Measurements from ENCODE around the gene DENR. TPM values are rescaled to one million over a fixed set of nuclear protein-coding genes. Genes with fewer than 3 reads are reported as not detected.

Gene DENR
- total and polyA plus RNA-seq, 2 of the 13 experiments (the other 11 are each of a cell fraction or from before 2014, with no cell fraction given): 30.0 to 59.1 TPM

DNA sequence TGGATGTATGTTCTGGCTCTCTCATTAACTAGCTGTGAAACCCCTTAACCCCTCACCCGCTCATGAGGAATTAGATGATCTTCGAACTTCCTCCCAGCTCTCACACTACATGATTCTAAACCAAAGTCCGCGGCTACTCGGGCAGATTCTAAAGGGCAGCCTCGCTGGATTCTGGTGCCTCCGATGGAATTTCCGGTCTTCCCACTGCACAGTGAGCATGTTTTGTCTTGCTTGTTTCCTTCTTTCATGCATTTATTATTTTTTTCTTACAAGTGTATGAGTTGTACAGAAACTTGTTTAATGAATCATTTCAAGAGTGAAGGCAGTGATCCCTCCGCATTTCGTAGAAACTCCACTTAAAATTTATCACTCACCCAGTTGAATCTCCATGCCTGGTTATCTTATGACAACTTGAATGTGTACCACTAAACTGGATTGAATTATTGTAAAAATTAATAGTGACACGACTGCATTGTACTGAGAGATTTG, 31.5 kb upstream of the DENR start (continued):
- TF ChIP-seq, protein P1, sequence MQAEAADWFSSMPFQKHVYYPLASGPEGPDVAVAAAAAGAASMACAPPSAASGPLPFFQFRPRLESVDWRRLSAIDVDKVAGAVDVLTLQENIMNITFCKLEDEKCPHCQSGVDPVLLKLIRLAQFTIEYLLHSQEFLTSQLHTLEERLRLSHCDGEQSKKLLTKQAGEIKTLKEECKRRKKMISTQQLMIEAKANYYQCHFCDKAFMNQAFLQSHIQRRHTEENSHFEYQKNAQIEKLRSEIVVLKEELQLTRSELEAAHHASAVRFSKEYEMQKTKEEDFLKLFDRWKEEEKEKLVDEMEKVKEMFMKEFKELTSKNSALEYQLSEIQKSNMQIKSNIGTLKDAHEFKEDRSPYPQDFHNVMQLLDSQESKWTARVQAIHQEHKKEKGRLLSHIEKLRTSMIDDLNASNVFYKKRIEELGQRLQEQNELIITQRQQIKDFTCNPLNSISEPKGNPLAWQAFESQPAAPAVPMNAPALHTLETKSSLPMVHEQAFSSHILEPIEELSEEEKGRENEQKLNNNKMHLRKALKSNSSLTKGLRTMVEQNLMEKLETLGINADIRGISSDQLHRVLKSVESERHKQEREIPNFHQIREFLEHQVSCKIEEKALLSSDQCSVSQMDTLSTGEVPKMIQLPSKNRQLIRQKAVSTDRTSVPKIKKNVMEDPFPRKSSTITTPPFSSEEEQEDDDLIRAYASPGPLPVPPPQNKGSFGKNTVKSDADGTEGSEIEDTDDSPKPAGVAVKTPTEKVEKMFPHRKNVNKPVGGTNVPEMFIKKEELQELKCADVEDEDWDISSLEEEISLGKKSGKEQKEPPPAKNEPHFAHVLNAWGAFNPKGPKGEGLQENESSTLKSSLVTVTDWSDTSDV (CRISPR knock-in tag; IDR thresholded peaks at IDR 0.05): no peak
- TF ChIP-seq, protein P2, sequence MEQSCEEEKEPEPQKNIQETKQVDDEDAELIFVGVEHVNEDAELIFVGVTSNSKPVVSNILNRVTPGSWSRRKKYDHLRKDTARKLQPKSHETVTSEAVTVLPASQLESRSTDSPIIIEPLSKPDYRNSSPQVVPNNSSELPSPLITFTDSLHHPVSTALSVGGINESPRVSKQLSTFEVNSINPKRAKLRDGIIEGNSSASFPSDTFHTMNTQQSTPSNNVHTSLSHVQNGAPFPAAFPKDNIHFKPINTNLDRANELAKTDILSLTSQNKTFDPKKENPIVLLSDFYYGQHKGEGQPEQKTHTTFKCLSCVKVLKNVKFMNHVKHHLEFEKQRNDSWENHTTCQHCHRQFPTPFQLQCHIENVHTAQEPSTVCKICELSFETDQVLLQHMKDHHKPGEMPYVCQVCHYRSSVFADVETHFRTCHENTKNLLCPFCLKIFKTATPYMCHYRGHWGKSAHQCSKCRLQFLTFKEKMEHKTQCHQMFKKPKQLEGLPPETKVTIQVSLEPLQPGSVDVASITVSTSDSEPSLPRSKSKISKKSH (CRISPR knock-in tag; IDR thresholded peaks at IDR 0.05; ENCODE audit: borderline replicate concordance): no peak
- TF ChIP-seq FOXK1 (CRISPR knock-in tag; IDR thresholded peaks at IDR 0.05; ENCODE audit: borderline replicate concordance, low read depth): no peak
- TF ChIP-seq, protein P3, sequence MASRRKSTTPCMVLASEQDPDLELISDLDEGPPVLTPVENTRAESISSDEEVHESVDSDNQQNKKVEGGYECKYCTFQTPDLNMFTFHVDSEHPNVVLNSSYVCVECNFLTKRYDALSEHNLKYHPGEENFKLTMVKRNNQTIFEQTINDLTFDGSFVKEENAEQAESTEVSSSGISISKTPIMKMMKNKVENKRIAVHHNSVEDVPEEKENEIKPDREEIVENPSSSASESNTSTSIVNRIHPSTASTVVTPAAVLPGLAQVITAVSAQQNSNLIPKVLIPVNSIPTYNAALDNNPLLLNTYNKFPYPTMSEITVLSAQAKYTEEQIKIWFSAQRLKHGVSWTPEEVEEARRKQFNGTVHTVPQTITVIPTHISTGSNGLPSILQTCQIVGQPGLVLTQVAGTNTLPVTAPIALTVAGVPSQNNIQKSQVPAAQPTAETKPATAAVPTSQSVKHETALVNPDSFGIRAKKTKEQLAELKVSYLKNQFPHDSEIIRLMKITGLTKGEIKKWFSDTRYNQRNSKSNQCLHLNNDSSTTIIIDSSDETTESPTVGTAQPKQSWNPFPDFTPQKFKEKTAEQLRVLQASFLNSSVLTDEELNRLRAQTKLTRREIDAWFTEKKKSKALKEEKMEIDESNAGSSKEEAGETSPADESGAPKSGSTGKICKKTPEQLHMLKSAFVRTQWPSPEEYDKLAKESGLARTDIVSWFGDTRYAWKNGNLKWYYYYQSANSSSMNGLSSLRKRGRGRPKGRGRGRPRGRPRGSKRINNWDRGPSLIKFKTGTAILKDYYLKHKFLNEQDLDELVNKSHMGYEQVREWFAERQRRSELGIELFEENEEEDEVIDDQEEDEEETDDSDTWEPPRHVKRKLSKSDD (CRISPR knock-in tag; IDR thresholded peaks at IDR 0.05; ENCODE audit: low read depth): no peak
- no peak for TF ChIP-seq ZNF75D (CRISPR knock-in tag; IDR thresholded peaks at IDR 0.05; ENCODE audit: borderline replicate concordance)
- no peak for TF ChIP-seq ZFP36L1 (CRISPR knock-in tag; IDR thresholded peaks at IDR 0.05)
- TF ChIP-seq TP53 (CRISPR knock-in tag; conservative IDR thresholded peaks at IDR 0.05): no peak
- TF ChIP-seq SIX1 (CRISPR knock-in tag; IDR thresholded peaks at IDR 0.05; ENCODE audit: borderline replicate concordance): no peak
- no peak for TF ChIP-seq NAIF1 (CRISPR knock-in tag; IDR thresholded peaks at IDR 0.05; ENCODE audit: borderline replicate concordance)
- TF ChIP-seq, protein P4, sequence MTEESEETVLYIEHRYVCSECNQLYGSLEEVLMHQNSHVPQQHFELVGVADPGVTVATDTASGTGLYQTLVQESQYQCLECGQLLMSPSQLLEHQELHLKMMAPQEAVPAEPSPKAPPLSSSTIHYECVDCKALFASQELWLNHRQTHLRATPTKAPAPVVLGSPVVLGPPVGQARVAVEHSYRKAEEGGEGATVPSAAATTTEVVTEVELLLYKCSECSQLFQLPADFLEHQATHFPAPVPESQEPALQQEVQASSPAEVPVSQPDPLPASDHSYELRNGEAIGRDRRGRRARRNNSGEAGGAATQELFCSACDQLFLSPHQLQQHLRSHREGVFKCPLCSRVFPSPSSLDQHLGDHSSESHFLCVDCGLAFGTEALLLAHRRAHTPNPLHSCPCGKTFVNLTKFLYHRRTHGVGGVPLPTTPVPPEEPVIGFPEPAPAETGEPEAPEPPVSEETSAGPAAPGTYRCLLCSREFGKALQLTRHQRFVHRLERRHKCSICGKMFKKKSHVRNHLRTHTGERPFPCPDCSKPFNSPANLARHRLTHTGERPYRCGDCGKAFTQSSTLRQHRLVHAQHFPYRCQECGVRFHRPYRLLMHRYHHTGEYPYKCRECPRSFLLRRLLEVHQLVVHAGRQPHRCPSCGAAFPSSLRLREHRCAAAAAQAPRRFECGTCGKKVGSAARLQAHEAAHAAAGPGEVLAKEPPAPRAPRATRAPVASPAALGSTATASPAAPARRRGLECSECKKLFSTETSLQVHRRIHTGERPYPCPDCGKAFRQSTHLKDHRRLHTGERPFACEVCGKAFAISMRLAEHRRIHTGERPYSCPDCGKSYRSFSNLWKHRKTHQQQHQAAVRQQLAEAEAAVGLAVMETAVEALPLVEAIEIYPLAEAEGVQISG (CRISPR knock-in tag; IDR thresholded peaks at IDR 0.05): 0 out of 2 replicates have a peak, but pooled peaks have one; percentile 33
- TF ChIP-seq, protein P5, sequence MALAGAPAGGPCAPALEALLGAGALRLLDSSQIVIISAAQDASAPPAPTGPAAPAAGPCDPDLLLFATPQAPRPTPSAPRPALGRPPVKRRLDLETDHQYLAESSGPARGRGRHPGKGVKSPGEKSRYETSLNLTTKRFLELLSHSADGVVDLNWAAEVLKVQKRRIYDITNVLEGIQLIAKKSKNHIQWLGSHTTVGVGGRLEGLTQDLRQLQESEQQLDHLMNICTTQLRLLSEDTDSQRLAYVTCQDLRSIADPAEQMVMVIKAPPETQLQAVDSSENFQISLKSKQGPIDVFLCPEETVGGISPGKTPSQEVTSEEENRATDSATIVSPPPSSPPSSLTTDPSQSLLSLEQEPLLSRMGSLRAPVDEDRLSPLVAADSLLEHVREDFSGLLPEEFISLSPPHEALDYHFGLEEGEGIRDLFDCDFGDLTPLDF (CRISPR knock-in tag; IDR thresholded peaks at IDR 0.05): no peak
- no peak for TF ChIP-seq ZFP82 (CRISPR knock-in tag; IDR thresholded peaks at IDR 0.05; ENCODE audit: borderline replicate concordance)
- TF ChIP-seq ZNF781 (CRISPR knock-in tag; IDR thresholded peaks at IDR 0.05; ENCODE audit: borderline replicate concordance, not compliant biosample characterization): no peak
- TF ChIP-seq PHF5A (CRISPR knock-in tag; IDR thresholded peaks at IDR 0.05; ENCODE audit: low read depth, unreplicated experiment): no peak
- TF ChIP-seq PHF20 (CRISPR knock-in tag; IDR thresholded peaks at IDR 0.05): no peak
- no peak for TF ChIP-seq ZNF101 (CRISPR knock-in tag; IDR thresholded peaks at IDR 0.05; ENCODE audit: borderline replicate concordance, low read depth)
